ENCODE results near the gene MYO3A.

DNA sequence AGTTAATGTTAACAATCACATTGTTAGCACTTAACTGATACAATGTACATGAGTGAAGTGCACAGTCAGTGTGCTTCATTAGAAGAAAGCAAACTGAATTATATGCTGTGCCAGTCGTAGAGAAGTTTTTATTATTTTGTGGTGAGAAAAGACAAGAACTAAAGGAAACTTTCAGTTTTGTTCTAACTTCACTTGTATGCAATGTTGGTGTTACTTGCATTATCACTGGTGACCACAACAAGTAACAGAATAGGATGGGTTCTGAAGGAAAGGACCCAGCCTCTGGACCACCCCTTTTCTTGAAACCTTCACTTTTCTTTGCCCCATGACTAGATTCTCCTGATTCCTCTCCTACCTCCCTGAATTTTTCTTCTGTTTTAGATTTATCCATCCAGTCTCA is 159.2 kb downstream of the MYO3A start:
- TF ChIP-seq, protein P1, sequence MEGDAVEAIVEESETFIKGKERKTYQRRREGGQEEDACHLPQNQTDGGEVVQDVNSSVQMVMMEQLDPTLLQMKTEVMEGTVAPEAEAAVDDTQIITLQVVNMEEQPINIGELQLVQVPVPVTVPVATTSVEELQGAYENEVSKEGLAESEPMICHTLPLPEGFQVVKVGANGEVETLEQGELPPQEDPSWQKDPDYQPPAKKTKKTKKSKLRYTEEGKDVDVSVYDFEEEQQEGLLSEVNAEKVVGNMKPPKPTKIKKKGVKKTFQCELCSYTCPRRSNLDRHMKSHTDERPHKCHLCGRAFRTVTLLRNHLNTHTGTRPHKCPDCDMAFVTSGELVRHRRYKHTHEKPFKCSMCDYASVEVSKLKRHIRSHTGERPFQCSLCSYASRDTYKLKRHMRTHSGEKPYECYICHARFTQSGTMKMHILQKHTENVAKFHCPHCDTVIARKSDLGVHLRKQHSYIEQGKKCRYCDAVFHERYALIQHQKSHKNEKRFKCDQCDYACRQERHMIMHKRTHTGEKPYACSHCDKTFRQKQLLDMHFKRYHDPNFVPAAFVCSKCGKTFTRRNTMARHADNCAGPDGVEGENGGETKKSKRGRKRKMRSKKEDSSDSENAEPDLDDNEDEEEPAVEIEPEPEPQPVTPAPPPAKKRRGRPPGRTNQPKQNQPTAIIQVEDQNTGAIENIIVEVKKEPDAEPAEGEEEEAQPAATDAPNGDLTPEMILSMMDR (conservative IDR thresholded peaks at IDR 0.05 in 1 of 2, IDR thresholded peaks at IDR 0.05 in 1 of 2; ENCODE audit: low read depth in 1 of 2, low read length in 2 of 2): no peak
- TF ChIP-seq EZH2 (IDR thresholded peaks at IDR 0.05; ENCODE audit: low read length, missing control alignments): no peak

All from fibroblast of lung (primary cell).